Activated CD4-positive, alpha-beta memory T cell treated with anti-CD3 and anti-CD28 coated beads for 36 hours (primary cell): ENCODE measurements around the gene MTCL3.

Experiments used
- CTCF ChIA-PET: fragments of 350-600 bp; sonication (Branson Sonifier 250); formaldehyde crosslinking; loops from one replicate; lab custom pipeline; 2021; ENCODE audit warnings: antibody characterized with exemption, inconsistent platforms; lab: Charles Lee
- POLR2A ChIA-PET: fragments of 350-600 bp; sonication (Branson Sonifier 250); formaldehyde crosslinking; loops from one replicate; lab custom pipeline; 2021; ENCODE audit warnings: antibody characterized with exemption; lab: Charles Lee
- DNase-seq: peaks from one replicate; pipeline ENCODE4 v3.0.0-alpha.2; 2020
- H3K27ac Mint-ChIP-seq: one replicate; pipeline ENCODE4 v1.8.0; 2021; ENCODE audit warnings: mixed read lengths
- H3K27me3 Mint-ChIP-seq: one replicate; pipeline ENCODE4 v1.8.0; 2021; ENCODE audit warnings: mixed read lengths
- H3K36me3 Mint-ChIP-seq: one replicate; pipeline ENCODE4 v1.8.0; 2021; ENCODE audit warnings: mixed read lengths
- H3K4me1 Mint-ChIP-seq: one replicate; pipeline ENCODE4 v1.8.0; 2021; ENCODE audit warnings: low read depth, mixed read lengths
- H3K4me3 Mint-ChIP-seq: one replicate; pipeline ENCODE4 v1.8.0; 2021; ENCODE audit warnings: mild to moderate bottlenecking, mixed read lengths
- H3K9me3 Mint-ChIP-seq: one replicate; pipeline ENCODE4 v1.8.0; 2021; ENCODE audit warnings: mixed read lengths
- intact Hi-C: fragments of 100-400 bp; cut with micrococcal nuclease; formaldehyde crosslinking; loops from one replicate; pipeline ENCODE4 v1.15.1; 2023

The MTCL3 gene

GRCh38 chr6:127518710-127519468, at the start of gene MTCL3:
MTCL3 (minus strand) TSS chr6:127519335.
- peaks cover 30% of the 10 kb centered on the region for H3K27me3 Mint-ChIP-seq
- ChIA-PET POLR2A (interaction anchor here (0.6 to 1.2 kb wide), 3 partner anchors 12 to 177 kb away, joined by 3 to 4 read pairs (median 3); no protein-coding TSS in a partner anchor), CTCF (interaction anchor here (0.6 to 9.4 kb wide), 6 partner anchors 10 to 252 kb away, joined by 3 to 163 read pairs (median 5); partner anchors contain the start of gene RNF146)
- H3K27ac Mint-ChIP-seq, result peak within 1 kb of the TSS; percentile 67
- peaks cover 32% of the 10 kb centered on the region for H3K4me1 Mint-ChIP-seq
- intact Hi-C loops, result loop anchor here (2.0 to 10.0 kb wide), 4 partner anchors 228 to 1973 kb away; no protein-coding TSS in a partner anchor
- H3K4me3 Mint-ChIP-seq, result peak within 1 kb of the TSS; percentile 76
- H3K9me3 Mint-ChIP-seq, result no peaks in the 10 kb centered on the region
- peak; percentile 71 for DNase-seq
- no peaks in the 10 kb centered on the region for H3K36me3 Mint-ChIP-seq

- H3K36me3 Mint-ChIP-seq, result no peaks in the 10 kb centered on the region
- intact Hi-C loops, result no loop called here
- CTCF ChIA-PET, result interaction anchor here (0.7 to 1.1 kb wide), 3 partner anchors 13 to 288 kb away, joined by 3 to 5 read pairs (median 3); no protein-coding TSS in a partner anchor
- DNase-seq, result no peak
- H3K4me3 Mint-ChIP-seq, result no peak overlapping the region
- H3K27ac Mint-ChIP-seq, result no peak overlapping the region
- H3K9me3 Mint-ChIP-seq, result no peaks in the 10 kb centered on the region
- no peaks in the 10 kb centered on the region for H3K27me3 Mint-ChIP-seq
- peaks cover 13% of the 10 kb centered on the region for H3K4me1 Mint-ChIP-seq
- POLR2A ChIA-PET, result no interaction called here
Observed at GRCh38 chr6:127567476-127567875, 48.3 kb upstream of the MTCL3 start.

DNA sequence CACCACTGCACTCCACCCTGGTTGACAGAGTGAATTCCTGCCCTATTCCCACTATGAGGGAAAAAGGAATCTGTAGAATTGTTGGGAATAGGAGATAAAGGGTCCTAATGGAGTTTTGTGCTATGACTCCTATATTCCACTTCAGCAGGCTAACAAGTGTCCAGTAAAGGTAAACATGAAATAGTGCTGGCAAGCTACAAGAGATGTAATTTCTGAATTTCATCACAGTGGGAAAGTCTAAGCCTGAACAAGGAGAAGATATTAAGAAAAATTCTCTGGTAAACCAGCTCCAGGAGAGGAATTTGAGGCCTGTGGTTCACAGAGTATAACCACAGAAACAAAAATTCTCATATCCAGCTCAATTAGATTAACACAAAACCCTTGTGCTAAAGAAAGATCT, 47.5 kb upstream of the MTCL3 start:
- intact Hi-C loops, result no loop called here
- Mint-ChIP-seq H3K9me3 (no peaks in the 10 kb centered on the region), H3K4me3 (no peak overlapping the region), H3K27ac (no peak overlapping the region), H3K36me3 (no peaks in the 10 kb centered on the region), H3K4me1 (peaks cover 12% of the 10 kb centered on the region), H3K27me3 (no peaks in the 10 kb centered on the region)
- CTCF ChIA-PET, result interaction anchor here (1.2 to 1.3 kb wide), 2 partner anchors 18 to 51 kb away, joined by 3 to 5 read pairs; no protein-coding TSS in a partner anchor
- POLR2A ChIA-PET, result no interaction called here
- no peak for DNase-seq

- intact Hi-C loops, result no loop called here
- H3K4me3 Mint-ChIP-seq, result no peak overlapping the region
- POLR2A ChIA-PET, result no interaction called here
- H3K9me3 Mint-ChIP-seq, result no peaks in the 10 kb centered on the region
- DNase-seq, result no peak
- H3K4me1 Mint-ChIP-seq, result peaks cover 7% of the 10 kb centered on the region
- H3K27ac Mint-ChIP-seq, result no peak overlapping the region
- no peaks in the 10 kb centered on the region for H3K27me3 Mint-ChIP-seq
- CTCF ChIA-PET, result interaction anchor here (1.2 to 1.3 kb wide), 2 partner anchors 17 to 51 kb away, joined by 3 to 5 read pairs; no protein-coding TSS in a partner anchor
- no peaks in the 10 kb centered on the region for H3K36me3 Mint-ChIP-seq
Observed at GRCh38 chr6:127566119-127566518, 47.0 kb upstream of the MTCL3 start.

DNA sequence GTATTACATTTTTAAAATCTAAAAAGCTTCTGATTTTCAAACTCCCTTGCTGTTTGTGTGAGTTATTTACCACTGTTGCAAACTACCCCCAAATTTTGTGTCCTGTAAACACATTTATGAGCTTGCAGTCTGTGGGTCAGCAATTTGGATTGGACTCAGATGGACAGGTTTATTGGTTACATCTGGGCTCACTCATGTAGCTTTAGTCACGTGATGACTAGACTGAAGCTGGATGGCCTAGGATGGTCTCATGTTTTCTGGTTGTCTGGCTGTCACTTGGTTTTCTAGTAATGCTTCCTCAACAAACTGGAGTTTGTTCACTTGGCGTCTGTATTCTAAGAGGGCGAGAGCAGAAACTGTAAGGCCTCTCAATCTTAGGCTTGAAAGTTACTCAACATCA, 45.6 kb upstream of the MTCL3 start:
- CTCF ChIA-PET, result no interaction called here
- Mint-ChIP-seq H3K9me3 (no peaks in the 10 kb centered on the region), H3K4me3 (no peak overlapping the region), H3K36me3 (no peaks in the 10 kb centered on the region), H3K4me1 (no peaks in the 10 kb centered on the region), H3K27ac (no peak overlapping the region), H3K27me3 (no peaks in the 10 kb centered on the region)
- intact Hi-C loops, result no loop called here
- POLR2A ChIA-PET, result no interaction called here
- no peak for DNase-seq

GRCh38 chr6:127561660-127562059, 42.5 kb upstream of the MTCL3 start:
- Mint-ChIP-seq H3K4me3 (no peak overlapping the region), H3K27ac (no peak overlapping the region), H3K36me3 (no peaks in the 10 kb centered on the region), H3K27me3 (peaks cover 3% of the 10 kb centered on the region), H3K9me3 (no peaks in the 10 kb centered on the region), H3K4me1 (no peaks in the 10 kb centered on the region)
- DNase-seq, result no peak
- ChIA-PET POLR2A (no interaction called here), CTCF (no interaction called here)
- intact Hi-C loops, result no loop called here

DNA sequence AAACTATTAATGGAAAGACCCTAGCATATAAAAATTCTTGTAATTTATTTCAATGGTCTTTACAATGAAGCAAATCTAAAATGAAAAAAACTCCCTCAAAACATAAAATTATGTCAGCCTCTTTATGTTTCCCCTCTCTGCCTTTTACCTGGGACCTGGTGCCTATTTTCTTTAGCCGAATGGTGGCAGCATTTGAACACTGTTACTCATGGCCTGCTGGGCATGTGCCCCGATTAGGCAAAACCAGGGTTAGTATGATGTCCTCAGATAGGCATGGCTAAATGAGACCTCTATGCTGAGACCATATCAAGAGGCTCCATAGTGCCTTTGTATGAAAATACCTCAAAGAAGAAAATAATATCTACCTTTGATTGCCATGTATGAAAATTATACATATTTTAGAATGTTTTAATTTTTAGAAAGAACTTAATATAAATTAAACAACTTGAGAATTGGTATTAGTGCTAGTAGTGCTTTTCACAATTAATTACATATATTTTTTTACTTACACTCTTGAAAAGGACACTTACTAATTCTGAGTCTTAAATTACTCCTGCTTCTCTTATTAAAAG, 35.4 kb upstream of the MTCL3 start:
- no peak overlapping the region for H3K27ac Mint-ChIP-seq
- H3K9me3 Mint-ChIP-seq, result no peaks in the 10 kb centered on the region
- ChIA-PET CTCF (interaction anchor here (0.8 to 1.2 kb wide), 4 partner anchors 13 to 775 kb away, joined by 3 to 4 read pairs (median 4); no protein-coding TSS in a partner anchor), POLR2A (no interaction called here)
- intact Hi-C loops, result loop anchor here (2.0 to 10.0 kb wide), 2 partner anchors 88 to 770 kb away; no protein-coding TSS in a partner anchor
- H3K36me3 Mint-ChIP-seq, result no peaks in the 10 kb centered on the region
- peak; percentile 37 for DNase-seq
- peaks cover 7% of the 10 kb centered on the region for H3K27me3 Mint-ChIP-seq
- H3K4me3 Mint-ChIP-seq, result no peak overlapping the region
- no peaks in the 10 kb centered on the region for H3K4me1 Mint-ChIP-seq

DNA sequence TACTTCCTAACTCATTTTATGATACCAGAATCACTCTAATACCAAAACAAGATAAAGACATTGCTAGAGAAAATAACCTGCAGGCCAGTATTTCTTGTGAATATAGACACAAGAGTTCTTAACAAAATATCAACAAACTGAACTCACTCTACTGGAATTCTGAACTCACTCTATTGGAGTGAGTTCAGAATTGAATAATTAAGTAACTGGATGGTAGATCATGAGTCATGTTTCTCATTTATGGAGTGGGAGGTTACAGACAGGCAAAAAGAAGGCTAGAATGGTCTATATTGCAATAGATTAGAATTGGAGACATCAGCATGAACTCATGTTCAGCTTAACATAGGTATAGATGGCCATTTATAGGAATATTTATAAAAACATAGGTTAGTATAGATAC, 31.3 kb upstream of the MTCL3 start:
- ChIA-PET POLR2A (no interaction called here), CTCF (no interaction called here)
- H3K4me3 Mint-ChIP-seq, result no peak overlapping the region
- no peaks in the 10 kb centered on the region for H3K4me1 Mint-ChIP-seq
- no peaks in the 10 kb centered on the region for H3K36me3 Mint-ChIP-seq
- no peak overlapping the region for H3K27ac Mint-ChIP-seq
- no peak for DNase-seq
- H3K27me3 Mint-ChIP-seq, result peaks cover 4% of the 10 kb centered on the region
- intact Hi-C loops, result loop anchor here (10.0 kb wide), 1 partner anchor 774 kb away; no protein-coding TSS in a partner anchor
- no peaks in the 10 kb centered on the region for H3K9me3 Mint-ChIP-seq

DNA sequence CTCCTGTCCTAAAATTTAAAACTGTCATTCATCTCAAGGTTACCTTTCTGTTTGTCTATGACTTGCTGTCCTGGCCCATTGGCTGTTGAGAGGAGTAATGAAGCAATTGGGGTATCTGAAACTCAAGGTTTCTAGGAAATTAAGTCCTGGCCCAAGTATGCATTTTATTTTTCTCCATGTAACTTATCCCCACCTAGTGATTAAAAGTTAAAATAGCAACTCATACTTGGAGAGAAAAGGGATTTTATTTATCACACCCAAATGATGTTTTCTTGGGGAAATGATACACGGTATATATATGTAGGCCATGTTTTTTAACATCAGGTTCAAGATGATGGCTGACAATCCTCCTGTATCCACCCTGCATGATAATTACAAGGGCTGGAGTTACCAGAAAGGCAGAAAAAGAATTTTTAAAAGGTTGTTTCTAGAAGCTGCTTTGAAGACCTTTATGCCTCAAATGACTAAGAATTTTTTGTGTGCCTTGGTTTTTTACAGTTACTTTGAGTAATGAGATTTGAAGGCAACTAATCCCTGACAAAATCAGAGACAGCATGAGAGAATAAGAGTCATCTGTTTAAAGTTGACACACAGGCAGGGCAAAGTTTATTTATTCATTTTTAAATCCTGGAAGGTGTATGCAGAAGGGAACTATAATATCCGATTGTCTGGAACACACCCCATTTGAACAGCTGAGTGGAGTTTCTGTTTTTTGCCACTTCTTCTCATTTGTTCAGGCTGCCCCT, 28.9 kb upstream of the MTCL3 start:
- CTCF ChIA-PET, result interaction anchor here (0.7 to 3.1 kb wide), 9 partner anchors 9 to 246 kb away, joined by 3 to 13 read pairs (median 4); no protein-coding TSS in a partner anchor
- no peak for DNase-seq
- intact Hi-C loops, result no loop called here
- H3K4me3 Mint-ChIP-seq, result no peak overlapping the region
- H3K4me1 Mint-ChIP-seq, result no peaks in the 10 kb centered on the region
- no peak overlapping the region for H3K27ac Mint-ChIP-seq
- no peaks in the 10 kb centered on the region for H3K9me3 Mint-ChIP-seq
- POLR2A ChIA-PET, result no interaction called here
- H3K36me3 Mint-ChIP-seq, result no peaks in the 10 kb centered on the region
- peaks cover 6% of the 10 kb centered on the region for H3K27me3 Mint-ChIP-seq

DNA sequence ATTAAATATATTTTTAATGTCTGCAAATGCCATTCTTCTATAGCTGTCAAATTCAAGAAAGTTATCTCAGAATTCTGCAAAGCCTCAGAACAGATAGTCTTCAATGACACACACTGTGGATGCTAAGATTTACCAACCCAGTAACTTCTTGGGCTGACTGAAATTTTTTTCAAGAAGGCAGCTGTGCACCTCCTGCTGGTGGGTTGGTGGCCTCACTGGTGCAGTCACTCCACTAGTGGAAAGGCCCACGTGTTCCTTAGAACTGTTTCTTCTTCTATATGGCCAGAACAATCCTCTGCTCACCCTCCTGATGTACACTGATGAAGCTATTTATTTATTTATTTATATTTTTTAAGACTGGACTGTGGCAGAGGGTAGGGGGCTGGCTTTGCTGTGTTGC, 28.1 kb upstream of the MTCL3 start:
- DNase-seq, result peak; percentile 39
- intact Hi-C loops, result no loop called here
- H3K4me3 Mint-ChIP-seq, result no peak overlapping the region
- POLR2A ChIA-PET, result no interaction called here
- H3K27ac Mint-ChIP-seq, result no peak overlapping the region
- no peaks in the 10 kb centered on the region for H3K9me3 Mint-ChIP-seq
- CTCF ChIA-PET, result interaction anchor here (0.6 to 3.1 kb wide), 7 partner anchors 8 to 241 kb away, joined by 3 to 13 read pairs (median 4); no protein-coding TSS in a partner anchor
- H3K36me3 Mint-ChIP-seq, result no peaks in the 10 kb centered on the region
- peaks cover 6% of the 10 kb centered on the region for H3K27me3 Mint-ChIP-seq
- H3K4me1 Mint-ChIP-seq, result no peaks in the 10 kb centered on the region

DNA sequence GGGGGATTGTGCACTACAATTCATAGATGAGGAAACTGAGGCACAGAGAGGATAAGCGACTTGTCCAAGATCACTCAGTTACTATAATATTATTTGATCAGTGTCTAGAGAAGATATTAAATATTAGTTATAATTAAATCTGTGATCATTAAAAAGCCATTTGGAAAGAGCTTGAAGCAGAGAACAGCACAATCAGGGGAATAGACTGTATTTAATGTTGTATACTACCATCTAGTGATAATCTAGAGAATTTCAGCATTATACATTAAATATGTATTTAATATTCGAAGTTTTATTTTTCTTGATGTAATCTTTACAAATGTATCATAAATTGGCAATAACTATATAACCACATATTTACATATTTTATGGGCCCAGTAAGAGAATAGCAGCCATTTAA, 20.1 kb upstream of the MTCL3 start:
- Mint-ChIP-seq H3K4me1 (peaks cover 3% of the 10 kb centered on the region), H3K27me3 (peaks cover 13% of the 10 kb centered on the region), H3K27ac (no peak overlapping the region), H3K36me3 (no peaks in the 10 kb centered on the region), H3K4me3 (no peak overlapping the region), H3K9me3 (no peaks in the 10 kb centered on the region)
- ChIA-PET CTCF (interaction anchor here (0.5 to 5.2 kb wide), 28 partner anchors 9 to 352 kb away, joined by 3 to 113 read pairs (median 4); partner anchors contain the start of genes KIAA0408, MTCL3 and RNF146), POLR2A (no interaction called here)
- intact Hi-C loops, result loop anchor here (1.0 kb wide), 3 partner anchors 74 to 352 kb away; no protein-coding TSS in a partner anchor
- no peak for DNase-seq
